MM.1S (cell line): ENCODE measurements around the gene SMARCAD1.

Experiments
- CTCF ChIP-seq: fragments of 300-600 bp; sonication (generic); IDR thresholded peaks from 2 replicates; pipeline ENCODE4 v1.5.1; 2016; ENCODE audit warnings: antibody characterized with exemption, low read length, mixed read lengths
- EZH2 ChIP-seq: fragments of 300-600 bp; sonication (generic); optimal IDR thresholded peaks from 2 replicates; pipeline ENCODE3; 2017; ENCODE audit warnings: low read depth, mild to moderate bottlenecking, antibody characterized with exemption, low read length, mixed read lengths

- no peak for TF ChIP-seq CTCF
- no peak for TF ChIP-seq EZH2
These were observed 67.2 kb downstream of the SMARCAD1 start for GRCh38 chr4:94274912-94275311.
